ENCODE data around the gene AADAC. TPM values are rescaled to one million over a fixed set of nuclear protein-coding genes. Genes with fewer than 3 reads are reported as not detected.

Gene AADAC
- total RNA-seq, 1 donor from 2014 or later: not detected

DNA sequence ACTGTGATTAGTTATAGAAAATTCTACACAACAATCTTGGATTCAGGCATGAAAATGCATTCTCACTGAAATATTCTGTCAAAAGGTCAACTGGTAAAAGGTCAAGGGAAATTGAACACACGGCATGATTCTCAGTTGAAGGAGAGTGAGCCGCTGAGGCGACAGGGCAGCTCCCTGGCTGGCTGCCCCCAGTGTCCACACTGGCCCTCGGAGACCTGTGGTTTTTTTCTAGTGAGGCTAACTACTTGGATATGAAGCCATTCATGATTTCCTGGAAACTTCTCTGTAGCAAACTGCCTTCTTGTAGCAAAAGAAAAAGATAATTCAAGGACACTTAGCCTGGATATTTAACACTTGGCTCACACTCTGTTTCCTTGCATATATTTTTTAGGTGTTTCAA lies 43.0 kb upstream of the AADAC start:
- Histone ChIP-seq H3K36me3 (ENCODE audit: control insufficient read depth, insufficient read depth, low read length) (no peaks in the 10 kb centered on the region), H3K4me3 (ENCODE audit: low read depth, low read length) (peak overlapping the region; percentile 17), H3K27me3 (ENCODE audit: control insufficient read depth, insufficient read depth, low read length) (no peaks in the 10 kb centered on the region)
- no peak for FAIRE-seq
- peak; percentile 22 for DNase-seq (ENCODE audit: low read depth)
- TF ChIP-seq, protein P1, sequence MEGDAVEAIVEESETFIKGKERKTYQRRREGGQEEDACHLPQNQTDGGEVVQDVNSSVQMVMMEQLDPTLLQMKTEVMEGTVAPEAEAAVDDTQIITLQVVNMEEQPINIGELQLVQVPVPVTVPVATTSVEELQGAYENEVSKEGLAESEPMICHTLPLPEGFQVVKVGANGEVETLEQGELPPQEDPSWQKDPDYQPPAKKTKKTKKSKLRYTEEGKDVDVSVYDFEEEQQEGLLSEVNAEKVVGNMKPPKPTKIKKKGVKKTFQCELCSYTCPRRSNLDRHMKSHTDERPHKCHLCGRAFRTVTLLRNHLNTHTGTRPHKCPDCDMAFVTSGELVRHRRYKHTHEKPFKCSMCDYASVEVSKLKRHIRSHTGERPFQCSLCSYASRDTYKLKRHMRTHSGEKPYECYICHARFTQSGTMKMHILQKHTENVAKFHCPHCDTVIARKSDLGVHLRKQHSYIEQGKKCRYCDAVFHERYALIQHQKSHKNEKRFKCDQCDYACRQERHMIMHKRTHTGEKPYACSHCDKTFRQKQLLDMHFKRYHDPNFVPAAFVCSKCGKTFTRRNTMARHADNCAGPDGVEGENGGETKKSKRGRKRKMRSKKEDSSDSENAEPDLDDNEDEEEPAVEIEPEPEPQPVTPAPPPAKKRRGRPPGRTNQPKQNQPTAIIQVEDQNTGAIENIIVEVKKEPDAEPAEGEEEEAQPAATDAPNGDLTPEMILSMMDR (IDR thresholded peaks at IDR 0.05; ENCODE audit: insufficient read depth, low read length, severe bottlenecking): no peak

DNA sequence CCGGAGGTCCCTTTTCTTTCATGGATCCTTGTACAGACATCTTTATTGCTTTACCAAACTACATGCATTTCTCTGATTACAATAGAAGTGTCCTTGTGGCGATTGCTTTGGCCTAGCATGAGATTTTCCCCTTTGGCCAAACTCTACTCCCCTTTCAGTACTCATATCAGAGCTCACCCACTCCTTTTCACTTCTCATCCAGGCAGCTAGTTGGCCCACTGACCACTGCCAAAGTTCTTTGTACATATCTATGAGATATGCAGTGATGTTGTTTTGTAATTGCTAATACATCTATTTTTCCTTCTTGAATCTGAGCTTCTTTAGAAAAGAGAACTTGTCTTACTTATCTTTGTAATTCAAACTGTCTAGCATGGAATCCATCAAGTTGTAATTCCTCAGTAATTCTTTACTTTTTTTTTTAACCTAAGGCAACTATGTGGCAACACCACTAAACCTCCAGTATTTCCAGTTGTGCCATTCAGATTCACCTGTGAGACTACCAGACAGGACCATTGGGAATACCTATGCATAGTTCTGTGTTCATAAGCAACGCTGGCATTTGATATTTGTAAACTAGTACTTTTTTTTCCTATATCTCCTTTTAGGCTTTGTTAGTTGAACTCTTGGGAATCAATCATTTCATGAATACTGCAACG lies 41.0 kb upstream of the AADAC start:
- no peak for FAIRE-seq
- peak; percentile 34 for DNase-seq (ENCODE audit: low read depth)
- Histone ChIP-seq H3K4me3 (ENCODE audit: low read depth, low read length) (no peak overlapping the region), H3K27me3 (ENCODE audit: control insufficient read depth, insufficient read depth, low read length) (no peaks in the 10 kb centered on the region), H3K36me3 (ENCODE audit: control insufficient read depth, insufficient read depth, low read length) (no peaks in the 10 kb centered on the region)
- TF ChIP-seq, protein P1 (IDR thresholded peaks at IDR 0.05; ENCODE audit: insufficient read depth, low read length, severe bottlenecking): no peak

DNA sequence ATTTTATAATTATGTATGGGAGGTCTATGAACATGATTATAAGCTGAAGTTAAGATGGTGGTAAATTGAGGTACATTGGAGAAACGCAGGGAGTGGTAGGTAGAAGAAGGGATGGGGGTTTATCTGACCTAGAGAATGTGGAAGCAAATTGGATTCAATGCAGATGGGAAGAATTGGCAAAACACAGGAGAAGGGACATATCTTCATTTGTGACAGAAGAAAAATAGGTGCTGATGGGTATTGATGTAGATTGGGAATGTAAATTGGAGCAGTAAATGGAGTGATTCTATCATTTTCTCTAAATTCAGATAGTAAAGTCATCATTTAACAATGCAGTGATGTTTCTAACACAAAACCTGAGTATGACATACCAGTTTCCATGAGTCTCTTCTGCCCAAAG lies 39.7 kb upstream of the AADAC start:
- FAIRE-seq (no peak), DNase-seq (ENCODE audit: low read depth) (no peak)
- Histone ChIP-seq H3K27me3 (ENCODE audit: control insufficient read depth, insufficient read depth, low read length) (no peaks in the 10 kb centered on the region), H3K4me3 (ENCODE audit: low read depth, low read length) (no peak overlapping the region), H3K36me3 (ENCODE audit: control insufficient read depth, insufficient read depth, low read length) (no peaks in the 10 kb centered on the region)
- TF ChIP-seq, protein P1 (IDR thresholded peaks at IDR 0.05; ENCODE audit: insufficient read depth, low read length, severe bottlenecking): no peak

DNA sequence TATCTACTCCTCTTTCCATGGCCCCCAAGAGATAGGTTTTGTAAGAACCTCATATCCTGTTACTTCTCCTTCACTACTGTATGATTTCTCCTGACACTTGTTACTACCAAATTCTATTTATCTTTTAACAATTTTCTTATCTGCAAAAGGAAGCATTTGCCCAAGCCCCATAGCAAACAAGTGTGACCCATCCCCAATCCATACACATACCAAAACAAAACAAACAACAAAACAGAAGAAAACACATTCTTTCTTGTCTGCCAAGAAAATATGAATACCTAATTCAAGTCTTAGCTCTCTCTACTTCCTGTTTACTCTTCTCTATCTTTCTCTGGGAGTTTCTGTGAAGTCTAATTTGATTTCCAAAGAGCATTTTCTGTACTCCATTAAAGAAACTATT lies 39.0 kb upstream of the AADAC start:
- Histone ChIP-seq H3K4me3 (ENCODE audit: low read depth, low read length) (no peak overlapping the region), H3K36me3 (ENCODE audit: control insufficient read depth, insufficient read depth, low read length) (no peaks in the 10 kb centered on the region), H3K27me3 (ENCODE audit: control insufficient read depth, insufficient read depth, low read length) (no peaks in the 10 kb centered on the region)
- no peak for DNase-seq (ENCODE audit: low read depth)
- no peak for FAIRE-seq
- TF ChIP-seq, protein P1 (IDR thresholded peaks at IDR 0.05; ENCODE audit: insufficient read depth, low read length, severe bottlenecking): no peak

DNA sequence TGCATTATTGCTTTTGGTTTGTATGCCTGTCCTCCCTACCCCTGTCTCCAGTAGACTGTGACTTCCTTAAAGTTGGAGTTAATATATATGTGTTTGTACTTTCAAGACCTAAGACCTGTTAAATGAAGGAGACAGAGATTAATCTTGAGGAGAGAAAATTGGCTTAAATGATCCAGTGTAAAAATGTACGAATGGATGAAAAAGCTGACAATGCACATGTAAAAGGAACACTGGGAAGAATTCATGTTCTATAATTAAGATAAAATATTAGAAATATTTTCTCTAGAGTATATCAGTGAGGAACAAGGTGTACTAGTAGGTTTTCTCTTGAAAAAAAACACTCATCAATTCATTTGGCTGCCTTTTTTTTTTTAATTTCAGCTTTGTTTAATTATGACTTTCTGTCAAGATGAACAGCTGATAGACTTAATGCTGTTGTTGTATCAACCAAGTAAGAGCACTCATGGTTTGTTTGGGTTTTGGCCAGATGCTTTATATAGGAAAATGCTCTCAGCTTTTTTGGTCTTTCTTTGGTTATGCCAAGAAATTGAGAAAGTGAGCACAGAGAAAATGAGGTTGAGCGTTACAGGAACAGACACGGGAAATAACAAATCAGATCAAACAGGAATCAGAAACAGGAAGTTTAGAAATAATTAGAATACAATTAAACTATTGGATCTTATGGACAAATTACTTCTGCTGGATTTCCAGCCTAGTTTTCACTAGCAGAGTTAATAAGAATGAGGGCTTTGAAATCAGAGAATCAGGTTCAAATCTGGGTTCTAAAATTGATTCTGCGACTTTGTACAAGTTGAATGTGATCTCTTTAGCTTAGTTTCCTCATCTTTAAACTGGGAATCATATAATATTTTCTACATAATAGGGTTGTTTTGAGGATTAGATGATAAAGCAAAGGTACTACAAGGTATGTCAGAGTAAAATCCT lies 38.3 kb upstream of the AADAC start:
- FAIRE-seq (no peak), DNase-seq (ENCODE audit: low read depth) (no peak)
- Histone ChIP-seq H3K4me3 (ENCODE audit: low read depth, low read length) (no peak overlapping the region), H3K27me3 (ENCODE audit: control insufficient read depth, insufficient read depth, low read length) (no peaks in the 10 kb centered on the region), H3K36me3 (ENCODE audit: control insufficient read depth, insufficient read depth, low read length) (no peaks in the 10 kb centered on the region)
- TF ChIP-seq, protein P1 (IDR thresholded peaks at IDR 0.05; ENCODE audit: insufficient read depth, low read length, severe bottlenecking): no peak

Data from bronchial epithelial cell (primary cell).